Measurements from ENCODE around the gene PDGFA. TPM values are rescaled to one million over a fixed set of nuclear protein-coding genes. Genes with fewer than 3 reads are reported as not detected.

The PDGFA gene
- total RNA-seq, 1 experiment from 2014 or later, result 35.8 TPM

DNA sequence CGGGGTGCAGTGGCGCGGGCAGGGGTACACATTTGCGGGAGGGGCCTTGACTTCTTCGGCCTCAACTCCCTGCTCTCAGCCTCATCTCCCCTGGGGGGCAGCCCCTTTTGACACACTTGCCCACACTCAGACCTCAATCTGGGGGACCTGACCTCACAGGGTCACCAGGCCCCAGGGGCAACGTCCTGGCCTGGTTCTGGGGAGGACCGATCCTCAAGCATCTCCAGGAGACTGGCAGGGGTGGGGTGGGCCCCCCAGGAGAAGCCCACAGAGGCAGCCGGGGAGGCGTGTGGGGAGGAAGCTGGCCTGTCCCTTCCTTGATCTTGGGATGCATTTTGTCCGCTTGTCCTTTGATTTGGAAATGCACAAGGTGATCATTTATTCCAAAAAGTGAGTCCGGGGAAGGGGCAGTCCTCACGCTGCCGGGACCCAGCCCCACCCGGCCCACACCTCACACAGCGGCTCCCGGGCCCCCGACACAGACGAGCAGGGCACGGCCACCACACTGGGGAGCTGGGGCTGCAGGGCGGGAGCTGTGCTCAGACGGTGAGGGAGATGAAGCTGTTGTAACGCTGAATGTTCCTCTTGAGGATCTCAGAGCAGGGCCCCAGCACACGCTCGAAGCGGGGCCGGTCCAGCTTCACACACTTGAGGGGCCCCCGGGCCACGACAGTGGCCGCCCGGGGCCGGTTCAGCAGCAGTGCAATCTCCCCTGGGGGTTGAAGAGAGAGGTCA lies 30.4 kb upstream of the PDGFA start:
- Histone ChIP-seq H3K18ac (ENCODE audit: insufficient read length, low read depth, low read length) (no peak overlapping the region), H3T11ph (ENCODE audit: low read length) (no peak overlapping the region), H3K23ac (ENCODE audit: insufficient read length, low read depth, low read length) (no peak overlapping the region), H3K9ac (ENCODE audit: extremely low read depth, insufficient read length, low read length) (no peak overlapping the region), H2AFZ (ENCODE audit: low read length) (no peak overlapping the region), H4K8ac (replicated peaks; ENCODE audit: insufficient read length, low read depth, low read length) (no peak overlapping the region), H4K91ac (ENCODE audit: insufficient read length, low read depth, low read length) (no peak overlapping the region), H3K56ac (ENCODE audit: insufficient read length, low read depth, low read length) (no peak overlapping the region), H2BK20ac (ENCODE audit: low read depth, low read length, poor library complexity, severe bottlenecking) (no peak overlapping the region), H2BK12ac (ENCODE audit: insufficient read length, low read depth, low read length) (no peak overlapping the region), H3K4me1 (ENCODE audit: insufficient read depth, low read length) (no peaks in the 10 kb centered on the region), H3K23me2 (ENCODE audit: insufficient read length, low read depth, low read length, poor library complexity, severe bottlenecking) (no peaks in the 10 kb centered on the region), H3K27me3 (ENCODE audit: insufficient read depth, low read length) (no peaks in the 10 kb centered on the region), H3K27ac (ENCODE audit: insufficient read length, low read depth, low read length) (no peak overlapping the region), H3K79me1 (ENCODE audit: insufficient read depth, low read depth, low read length, poor library complexity, severe bottlenecking) (no peaks in the 10 kb centered on the region), H4K20me1 (ENCODE audit: control insufficient read depth, insufficient read depth, insufficient read length) (no peaks in the 10 kb centered on the region), H3K14ac (ENCODE audit: insufficient read depth, low read length) (no peak overlapping the region; the same call in 1 of the 2 replicates), H3K4me2 (ENCODE audit: insufficient read depth, insufficient read length, low read length) (no peak overlapping the region), H2BK120ac (ENCODE audit: low read depth, low read length, poor library complexity, severe bottlenecking) (no peak overlapping the region), H2BK5ac (ENCODE audit: insufficient read length, low read length) (no peak overlapping the region), H2BK15ac (ENCODE audit: low read depth, low read length) (no peak overlapping the region), H2AK5ac (ENCODE audit: insufficient read length, low read length) (no peak overlapping the region), H3K79me2 (ENCODE audit: insufficient read depth, low read length) (no peaks in the 10 kb centered on the region), H3K4ac (ENCODE audit: low read depth, low read length) (no peak overlapping the region), H3K9me3 (ENCODE audit: control insufficient read depth, low read depth, low read length) (no peaks in the 10 kb centered on the region), H4K5ac (ENCODE audit: insufficient read length, low read depth, low read length) (no peak overlapping the region)
- H3K9me3 Mint-ChIP-seq, result no peaks in the 10 kb centered on the region
- no peaks in the 10 kb centered on the region for H3K27me3 Mint-ChIP-seq (ENCODE audit: low read depth)
- no peaks in the 10 kb centered on the region for H3K4me1 Mint-ChIP-seq
- TF ChIP-seq, protein P1, sequence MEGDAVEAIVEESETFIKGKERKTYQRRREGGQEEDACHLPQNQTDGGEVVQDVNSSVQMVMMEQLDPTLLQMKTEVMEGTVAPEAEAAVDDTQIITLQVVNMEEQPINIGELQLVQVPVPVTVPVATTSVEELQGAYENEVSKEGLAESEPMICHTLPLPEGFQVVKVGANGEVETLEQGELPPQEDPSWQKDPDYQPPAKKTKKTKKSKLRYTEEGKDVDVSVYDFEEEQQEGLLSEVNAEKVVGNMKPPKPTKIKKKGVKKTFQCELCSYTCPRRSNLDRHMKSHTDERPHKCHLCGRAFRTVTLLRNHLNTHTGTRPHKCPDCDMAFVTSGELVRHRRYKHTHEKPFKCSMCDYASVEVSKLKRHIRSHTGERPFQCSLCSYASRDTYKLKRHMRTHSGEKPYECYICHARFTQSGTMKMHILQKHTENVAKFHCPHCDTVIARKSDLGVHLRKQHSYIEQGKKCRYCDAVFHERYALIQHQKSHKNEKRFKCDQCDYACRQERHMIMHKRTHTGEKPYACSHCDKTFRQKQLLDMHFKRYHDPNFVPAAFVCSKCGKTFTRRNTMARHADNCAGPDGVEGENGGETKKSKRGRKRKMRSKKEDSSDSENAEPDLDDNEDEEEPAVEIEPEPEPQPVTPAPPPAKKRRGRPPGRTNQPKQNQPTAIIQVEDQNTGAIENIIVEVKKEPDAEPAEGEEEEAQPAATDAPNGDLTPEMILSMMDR (conservative IDR thresholded peaks at IDR 0.05), result no peak
- DNase-seq, result no peak
- no CpG with 5 or more reads among the region's 31 CpGs for WGBS (ENCODE audit: extremely low coverage, insufficient read length, low lambda C conversion rate)
- peaks cover 0 to 4% (median 0%) of the 10 kb centered on the region in 3 experiments; a peak in 2 of 7 replicates for H3K36me3 Mint-ChIP-seq (ENCODE audit: insufficient read depth in 1 of 3, low read depth in 3 of 3)
- H3K27ac Mint-ChIP-seq, result no peak overlapping the region
- no peak overlapping the region for H3K4me3 Mint-ChIP-seq

Data from H9 (cell line).